HepG2 (cell line): Measurements from ENCODE around the gene CRB1. TPM values are rescaled to one million over a fixed set of nuclear protein-coding genes. Genes with fewer than 3 reads are reported as not detected.

Experiments used
- ATAC-seq: fragments of 200-7000 bp; cut with Tn5 transposase; 3 replicates; pipeline ENCODE4 v1.9.1; 2020; ENCODE audit warnings: mild to moderate bottlenecking, moderate library complexity
- BruUV-seq: library from RNA; stranded (reverse); fragments of 400-500 nt; replicated peaks from 2 replicates; lab custom pipeline; 2021; lab: Mats Ljungman, UMichigan
- CTCF ChIA-PET: fragments of 300-600 bp; formaldehyde crosslinking; extraction: SDS; loops from one replicate; lab custom pipeline; 2021; ENCODE audit warnings: low total read pairs, inconsistent platforms, low intra/inter-chr PET ratio; lab: Yijun Ruan, JAX
- POLR2A ChIA-PET: fragments of 350-600 bp; sonication (Branson Sonifier 250); formaldehyde crosslinking; loops from one replicate; lab custom pipeline; 2020; ENCODE audit warnings: antibody characterized with exemption, inconsistent platforms; lab: Yijun Ruan, JAX
- DNase-seq: peaks from one replicate; pipeline ENCODE4 v3.0.0-alpha.2; 2015; ENCODE audit warnings: low spot score
- FAIRE-seq: peaks from 3 replicates; lab custom pipeline; 2011; peaks lifted over from hg19 to GRCh38; lab: Jason Lieb, UNC
- H2AFZ ChIP-seq: one replicate; pipeline ENCODE4 v1.6.1; 2011; ENCODE audit warnings: low read length, inconsistent platforms
- H3K27ac ChIP-seq: fragments of 300-600 bp; 3 replicates; pipeline ENCODE4 v1.8.0; 2011; ENCODE audit warnings: mixed run types, mild to moderate bottlenecking, mixed read lengths, low read length, inconsistent platforms; ENCODE audit not compliant: insufficient read depth; ENCODE audit errors: extremely low read length
- H3K27me3 ChIP-seq, 2 experiments: fragments of 200-600 bp in 1 of 2; 2 replicates in 1 of 2; 3 replicates in 1 of 2; pipeline versions ENCODE4 v1.6.0 to v1.8.0; 2011; ENCODE audit warnings: low read length in 2 of 2, mild to moderate bottlenecking in 2 of 2, moderate library complexity in 2 of 2, inconsistent platforms in 1 of 2; ENCODE audit not compliant: insufficient read depth in 2 of 2, control insufficient read depth in 1 of 2
- H3K36me3 ChIP-seq, 2 experiments: fragments of 200-600 bp in 1 of 2; replicated peaks in 1 of 2; 2 replicates in 1 of 2; 3 replicates in 1 of 2; pipeline versions ENCODE4 v1.5.1 to v1.8.0; 2011; ENCODE audit warnings: low read length in 2 of 2, inconsistent platforms in 1 of 2; ENCODE audit not compliant: insufficient read depth in 2 of 2, control insufficient read depth in 1 of 2
- H3K4me1 ChIP-seq: 2 replicates; pipeline ENCODE4 v1.5.1; 2012; ENCODE audit warnings: low read length, inconsistent platforms; ENCODE audit not compliant: insufficient read depth
- H3K4me2 ChIP-seq: 2 replicates; pipeline ENCODE4 v1.6.0; 2011; ENCODE audit warnings: low read depth, low read length, inconsistent platforms
- H3K4me3 ChIP-seq, 3 experiments: fragments of 200-600 bp in 1 of 3; sonication (generic), shearing (Covaris generic) in 1 of 3; replicated peaks in 1 of 3; 2 replicates each; pipeline ENCODE4 v1.5.1; 2011 to 2016; ENCODE audit warnings: low read length in 3 of 3, inconsistent platforms in 2 of 3, low read depth in 2 of 3, mild to moderate bottlenecking in 2 of 3, control low read depth in 1 of 3, mixed read lengths in 1 of 3; ENCODE audit not compliant: insufficient read depth in 1 of 3
- H3K79me2 ChIP-seq: one replicate; pipeline ENCODE4 v1.6.1; 2011; ENCODE audit warnings: low read length, inconsistent platforms; ENCODE audit not compliant: insufficient read depth
- H3K9ac ChIP-seq: 2 replicates; pipeline ENCODE4 v1.6.0; 2011; ENCODE audit warnings: mild to moderate bottlenecking, low read depth, low read length, inconsistent platforms; ENCODE audit not compliant: insufficient read depth
- H3K9me3 ChIP-seq: 2 replicates; pipeline ENCODE4 v1.5.1; 2012; ENCODE audit warnings: mild to moderate bottlenecking, low read length
- H4K20me1 ChIP-seq: 2 replicates; pipeline ENCODE4 v1.6.0; 2011; ENCODE audit warnings: inconsistent platforms, mild to moderate bottlenecking, low read length, moderate library complexity; ENCODE audit not compliant: insufficient read depth
- AGO2 ChIP-seq: fragments of 200-400 bp; formaldehyde crosslinking; optimal IDR thresholded peaks from 2 replicates; pipeline ENCODE3; 2017; ENCODE audit warnings: mild to moderate bottlenecking, low read depth, low read length, moderate library complexity
- LRRFIP1 ChIP-seq: sonication (generic); formaldehyde crosslinking; conservative IDR thresholded peaks from 2 replicates; pipeline ENCODE4 v1.4.0; 2020; ENCODE audit warnings: missing genetic modification reagents
- MAFF ChIP-seq: IDR thresholded peaks from 2 replicates; pipeline ENCODE4 v1.6.1; 2011; ENCODE audit warnings: low read depth, low read length, improper control_type of control experiment
- MAFK ChIP-seq, 2 experiments: IDR thresholded peaks in 1 of 2; conservative IDR thresholded peaks in 1 of 2; 2 replicates each; pipeline ENCODE4 v1.6.1; 2011; ENCODE audit warnings: improper control_type of control experiment in 2 of 2, low read length in 2 of 2
- ZFP1 ChIP-seq: IDR thresholded peaks from 2 replicates; pipeline ENCODE4 v1.6.1; 2016
- ZNF772 ChIP-seq: sonication (generic); formaldehyde crosslinking; IDR thresholded peaks from 2 replicates; pipeline ENCODE4 v1.5.0; 2020; ENCODE audit warnings: mild to moderate bottlenecking, missing genetic modification reagents
- WGBS: methylation state at CpG from one replicate; pipeline ENCODE4 v1.1.6; 2017; ENCODE audit warnings: low lambda C conversion rate; 5-methylcytosine and 5-hydroxymethylcytosine counted together
- in situ Hi-C: cut with HindIII; loops from 2 replicates; pipeline ENCODE4 v1.10.0; 2017; ENCODE audit warnings: low pct_unique_long_range_greater_than_20kb; ENCODE audit not compliant: extremely low pct_ligation_motif_present
- intact Hi-C: fragments of 100-400 bp; cut with micrococcal nuclease; formaldehyde crosslinking; loops from one replicate; pipeline ENCODE4 v1.10.0; 2022; ENCODE audit not compliant: unreplicated experiment
- polyA plus RNA-seq, 8 experiments: library from polyadenylated mRNA; depleted of rRNA in 3 of 8; stranded (reverse) in 7 of 8; unstranded in 1 of 8; fragments of >200 nt; fragmentation: Illumina TruSeq in 4 of 8; extraction: Trizol in 4 of 8; gene quantifications; 2 replicates each; pipeline versions ENCODE4 v1.2.1 to v1.2.3, GENCODE V29; 2011 to 2016; ENCODE audit warnings: low read depth in 4 of 8, missing spikeins in 1 of 8, mixed read lengths in 1 of 8; ENCODE audit not compliant: insufficient read depth in 1 of 8
- total RNA-seq, 5 experiments: library from RNA; depleted of rRNA; stranded (reverse); fragments of >200 nt; fragmentation: Illumina TruSeq; extraction: Trizol; gene quantifications; 2 replicates each; pipeline ENCODE4 v1.2.3, GENCODE V29; 2016; ENCODE audit warnings: low read depth in 1 of 5

The CRB1 gene
- total and polyA plus RNA-seq, 2 of the 13 experiments (the other 11 are each of a cell fraction or from before 2014, with no cell fraction given), result 0.01 TPM; not detected in 1

DNA sequence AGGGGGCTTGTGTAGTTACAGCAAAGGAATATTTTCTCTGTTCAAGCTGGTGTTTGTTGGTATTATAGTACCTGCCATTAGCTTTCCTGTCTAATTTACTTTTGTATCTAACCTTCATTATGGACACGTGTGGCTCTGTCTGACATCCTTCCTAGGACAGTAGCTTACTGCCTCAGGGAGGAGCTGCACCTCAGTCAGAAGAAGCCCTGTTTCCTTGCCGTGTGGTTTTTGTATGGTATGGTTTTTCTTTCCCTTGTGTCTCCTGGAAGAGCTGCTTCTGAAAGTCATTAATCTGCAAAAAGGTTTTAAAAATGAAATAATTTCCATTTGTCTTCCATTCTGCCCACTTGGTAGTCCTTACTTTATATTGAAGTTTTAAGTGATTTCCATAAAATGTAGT lies 17.4 kb upstream of the CRB1 start (continued):
- TF ChIP-seq LRRFIP1 (CRISPR knock-in tag) (no peak), AGO2 (no peak), ZNF772 (CRISPR knock-in tag) (no peak)
- TF ChIP-seq, all 625 proteins: peak for 0

GRCh38 chr1:197252973-197253372 lies 15.1 kb upstream of the CRB1 start:
- WGBS, result under 1% methylated on average over 4 of the region's 4 CpGs
- CTCF ChIA-PET, result no interaction called here
- Histone ChIP-seq H3K4me3 (no peak overlapping the region), H4K20me1 (no peaks in the 10 kb centered on the region), H3K27me3 (no peaks in the 10 kb centered on the region), H3K4me2 (no peak overlapping the region), H3K9ac (no peak overlapping the region), H3K79me2 (no peaks in the 10 kb centered on the region), H3K27ac (no peak overlapping the region), H3K9me3 (no peaks in the 10 kb centered on the region), H3K36me3 (no peaks in the 10 kb centered on the region), H2AFZ (no peak overlapping the region), H3K4me1 (no peaks in the 10 kb centered on the region)
- BruUV-seq, result no TSS peak
- in situ Hi-C loops (no loop called here), intact Hi-C loops (no loop called here)
- POLR2A ChIA-PET, result no interaction called here
- no peak for DNase-seq
- no peak for ATAC-seq
- no peak for FAIRE-seq
- TF ChIP-seq ZFP1 (CRISPR knock-in tag), result no peak
- TF ChIP-seq MAFK (conservative IDR thresholded peaks at IDR 0.05 in 1 of 2, IDR thresholded peaks at IDR 0.05 in 1 of 2; ENCODE audit: low read length in 2 of 2), result peak; percentile 83 to 90
- peak; percentile 90 for TF ChIP-seq MAFF
